Retinal pigment epithelial cell (primary cell): ENCODE data around the gene EML1.

ENCODE experiments used
- DNase-seq: peaks from one replicate; pipeline ENCODE4 v3.0.0-alpha.2; 2010; ENCODE audit warnings: low read depth
- H3K4me3 ChIP-seq: 2 replicates; pipeline ENCODE4 v1.5.1; 2011; ENCODE audit warnings: mild to moderate bottlenecking, low read length, control low read depth, moderate library complexity
- TF ChIP-seq, protein P1 (sequence below): conservative IDR thresholded peaks from 2 replicates; pipeline ENCODE4 v1.5.1; 2011; ENCODE audit warnings: low read depth, low read length, control low read depth, inconsistent platforms

EML1 gene

GRCh38 chr14:99982537-99983250, 189.5 kb downstream of the EML1 start:
- TF ChIP-seq, protein P1, sequence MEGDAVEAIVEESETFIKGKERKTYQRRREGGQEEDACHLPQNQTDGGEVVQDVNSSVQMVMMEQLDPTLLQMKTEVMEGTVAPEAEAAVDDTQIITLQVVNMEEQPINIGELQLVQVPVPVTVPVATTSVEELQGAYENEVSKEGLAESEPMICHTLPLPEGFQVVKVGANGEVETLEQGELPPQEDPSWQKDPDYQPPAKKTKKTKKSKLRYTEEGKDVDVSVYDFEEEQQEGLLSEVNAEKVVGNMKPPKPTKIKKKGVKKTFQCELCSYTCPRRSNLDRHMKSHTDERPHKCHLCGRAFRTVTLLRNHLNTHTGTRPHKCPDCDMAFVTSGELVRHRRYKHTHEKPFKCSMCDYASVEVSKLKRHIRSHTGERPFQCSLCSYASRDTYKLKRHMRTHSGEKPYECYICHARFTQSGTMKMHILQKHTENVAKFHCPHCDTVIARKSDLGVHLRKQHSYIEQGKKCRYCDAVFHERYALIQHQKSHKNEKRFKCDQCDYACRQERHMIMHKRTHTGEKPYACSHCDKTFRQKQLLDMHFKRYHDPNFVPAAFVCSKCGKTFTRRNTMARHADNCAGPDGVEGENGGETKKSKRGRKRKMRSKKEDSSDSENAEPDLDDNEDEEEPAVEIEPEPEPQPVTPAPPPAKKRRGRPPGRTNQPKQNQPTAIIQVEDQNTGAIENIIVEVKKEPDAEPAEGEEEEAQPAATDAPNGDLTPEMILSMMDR, result peak; percentile 93
- no peak for DNase-seq
- no peak overlapping the region for H3K4me3 ChIP-seq

DNA sequence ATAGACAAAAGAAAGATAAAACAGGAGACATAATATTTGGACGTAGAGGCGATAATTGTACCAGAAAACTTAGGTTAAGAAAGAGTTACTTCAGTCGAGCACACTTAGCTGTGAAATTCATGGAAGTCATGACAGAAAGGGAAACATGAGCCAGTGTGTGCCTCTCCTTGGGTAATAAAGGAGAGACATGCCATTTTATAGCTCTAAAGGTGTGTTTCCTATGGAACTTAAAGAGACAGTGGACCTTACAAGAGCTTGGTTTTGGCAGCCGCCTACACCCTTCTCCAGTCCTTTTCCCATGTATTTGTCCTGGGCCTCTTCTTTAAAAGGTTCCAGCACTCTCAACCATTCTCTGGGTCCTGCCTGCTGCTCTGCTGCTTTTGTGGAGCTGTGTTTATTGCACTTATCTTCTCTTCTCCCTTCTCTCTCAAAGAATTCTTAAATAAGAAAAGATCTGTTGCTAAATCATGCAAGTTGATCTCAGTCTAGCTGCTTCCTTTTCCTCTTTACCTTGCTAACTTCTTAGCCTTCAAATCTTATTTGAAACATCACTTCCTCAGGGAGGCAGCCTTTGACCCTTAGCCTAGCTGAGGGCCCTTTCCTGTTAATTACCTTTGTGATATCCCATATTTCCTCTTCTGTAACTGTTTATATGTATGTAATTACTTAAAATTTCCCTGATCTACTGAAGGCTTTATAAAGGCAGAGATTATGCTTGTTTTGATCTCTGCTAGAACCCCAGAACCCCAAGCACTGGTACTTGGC, 190.2 kb downstream of the EML1 start:
- no peak for DNase-seq
- H3K4me3 ChIP-seq, result no peak overlapping the region
- TF ChIP-seq, protein P1, result no peak

DNA sequence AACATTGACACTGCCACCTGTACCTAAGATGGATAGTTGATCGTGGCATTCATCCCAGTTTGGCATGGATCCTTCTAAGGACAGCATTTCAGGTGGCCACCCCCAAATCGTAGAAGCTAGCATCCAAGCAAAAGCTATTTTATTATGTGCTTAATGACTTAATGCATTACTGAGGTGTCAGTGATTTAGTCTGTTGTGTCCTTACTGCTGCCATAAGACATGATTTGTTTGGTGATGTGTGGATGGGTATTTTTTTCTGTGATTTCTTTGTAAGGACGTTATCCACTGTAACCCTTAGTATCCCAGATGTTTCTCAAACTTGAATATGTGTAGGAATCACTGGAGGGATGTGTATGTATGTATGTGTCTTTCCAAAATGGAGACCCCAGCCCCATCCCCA, 190.8 kb downstream of the EML1 start:
- TF ChIP-seq, protein P1, result no peak
- no peak overlapping the region for H3K4me3 ChIP-seq
- no peak for DNase-seq

DNA sequence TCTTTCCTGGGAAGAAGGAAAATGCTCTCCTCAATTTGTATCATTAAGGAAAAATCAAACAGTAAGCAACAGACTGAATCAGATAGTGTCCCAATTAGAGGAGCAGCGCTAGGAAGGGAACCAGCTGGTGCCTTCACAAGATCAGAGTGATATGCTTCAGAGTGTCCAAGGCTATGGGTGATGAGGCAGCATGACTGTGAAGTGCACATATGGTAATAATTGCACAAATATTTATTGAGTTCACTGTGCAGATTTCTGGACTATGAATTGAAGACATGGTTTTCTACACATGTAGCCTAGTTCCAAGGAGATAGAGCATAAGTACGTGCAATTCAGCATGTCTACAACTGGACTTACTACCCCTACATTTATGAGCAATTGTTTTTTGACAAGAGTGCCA, 193.2 kb downstream of the EML1 start:
- no peak for DNase-seq
- H3K4me3 ChIP-seq, result no peak overlapping the region
- TF ChIP-seq, protein P1, result no peak

DNA sequence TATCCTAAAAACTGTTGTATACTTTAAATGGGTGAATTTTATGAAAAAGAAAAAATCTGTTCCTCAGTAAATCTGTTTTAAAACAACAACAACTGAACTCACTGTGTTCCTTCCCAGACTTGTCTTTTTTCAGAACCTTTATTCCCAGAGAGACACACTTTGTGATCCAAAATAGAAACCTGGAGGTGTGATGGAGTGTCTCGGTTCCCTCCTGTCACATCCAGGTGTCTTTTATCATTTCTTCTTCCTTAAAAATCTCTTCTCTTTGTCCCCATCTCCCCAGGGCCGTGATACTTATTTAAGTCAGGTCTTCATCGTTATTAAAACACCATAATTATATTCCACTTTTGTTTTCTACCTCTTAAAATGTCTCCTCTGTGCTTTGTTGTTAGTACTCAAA, 195.8 kb downstream of the EML1 start:
- TF ChIP-seq, protein P1, result no peak
- no peak for DNase-seq
- H3K4me3 ChIP-seq, result no peak overlapping the region

DNA sequence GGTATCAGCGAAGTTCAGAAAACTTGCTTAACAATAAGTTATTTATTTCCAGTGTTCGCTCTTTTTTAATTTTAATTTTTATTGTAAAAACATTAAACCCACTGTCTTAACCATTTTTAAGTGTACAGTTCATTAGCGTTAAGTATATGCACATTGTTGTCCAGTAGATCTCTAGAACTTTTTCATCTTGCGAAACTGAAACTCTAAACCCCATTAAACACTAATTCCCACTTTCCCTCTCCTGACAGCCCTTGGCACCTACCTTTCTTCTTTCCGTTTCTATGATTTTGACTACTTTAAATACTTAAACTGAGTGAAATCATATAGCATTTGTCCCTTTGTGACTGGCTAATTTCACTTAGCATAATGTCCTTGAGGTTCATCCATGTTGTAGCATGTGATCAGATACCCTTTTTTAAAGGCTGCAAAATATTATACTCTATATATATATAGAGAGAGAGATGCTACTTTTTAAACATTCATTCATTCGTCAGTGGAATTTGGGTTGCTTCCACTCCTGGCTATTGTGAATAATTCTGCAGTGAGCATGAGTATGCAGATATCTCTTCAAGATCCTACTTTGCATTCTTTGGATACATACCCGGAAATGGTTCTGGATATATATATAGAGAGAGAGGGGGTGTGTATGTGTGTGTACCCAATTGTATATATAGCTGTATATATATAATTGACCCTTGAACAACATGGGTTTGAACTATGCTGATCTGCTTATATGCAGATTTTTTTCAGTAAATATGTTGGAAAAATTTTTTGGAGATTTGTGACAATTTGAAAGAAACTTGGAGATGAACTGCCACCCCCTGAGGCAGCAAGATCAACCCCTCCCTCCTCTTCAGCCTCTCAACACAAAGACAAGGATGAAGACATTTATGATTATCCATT, 197.3 kb downstream of the EML1 start:
- no peak for DNase-seq
- no peak overlapping the region for H3K4me3 ChIP-seq
- TF ChIP-seq, protein P1, result no peak
